ENCODE results near the gene GNL3L. TPM values are rescaled to one million over a fixed set of nuclear protein-coding genes. Genes with fewer than 3 reads are reported as not detected.
"Not testable (repeated sequence)": the region's sequence is repeated elsewhere in the genome, so short reads cannot be mapped to it uniquely, and the experiment has no call there.

GNL3L gene
- total RNA-seq, 4 donors from 2014 or later, result 22.0 to 29.6 (median 26.3) TPM

DNA sequence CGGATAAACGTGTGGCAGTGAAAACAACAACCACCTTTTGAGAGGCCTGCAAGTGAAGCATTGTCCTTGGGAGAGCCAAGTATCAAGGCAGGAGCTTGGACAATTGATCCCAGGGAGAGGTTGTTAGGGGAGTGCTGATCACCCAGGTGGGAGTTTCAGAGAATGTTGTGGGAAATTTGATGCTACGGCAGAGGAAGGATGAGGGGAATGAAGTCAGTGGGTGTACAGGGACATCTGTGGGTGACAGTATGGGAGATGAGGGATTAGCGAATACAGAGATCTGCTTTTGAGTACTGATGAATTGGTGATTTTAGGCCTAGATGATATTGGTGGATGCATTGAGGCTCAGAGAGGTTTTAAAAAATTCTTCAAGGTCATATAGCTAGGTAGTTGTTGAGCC is 4.3 kb downstream of the GNL3L start:
- H3K4me1 ChIP-seq, result peaks cover 0 to 31% (median 24%) of the 10 kb centered on the region in 4 donors
- H3K27me3 ChIP-seq, result no peaks in the 10 kb centered on the region
- no peak for DNase-seq (ENCODE audit: extremely low spot score)
- intact Hi-C loops (cut with DNase I), result no loop called here
- no peak for TF ChIP-seq POLR2AphosphoS5 (IDR thresholded peaks at IDR 0.05)
- TF ChIP-seq, protein P1, sequence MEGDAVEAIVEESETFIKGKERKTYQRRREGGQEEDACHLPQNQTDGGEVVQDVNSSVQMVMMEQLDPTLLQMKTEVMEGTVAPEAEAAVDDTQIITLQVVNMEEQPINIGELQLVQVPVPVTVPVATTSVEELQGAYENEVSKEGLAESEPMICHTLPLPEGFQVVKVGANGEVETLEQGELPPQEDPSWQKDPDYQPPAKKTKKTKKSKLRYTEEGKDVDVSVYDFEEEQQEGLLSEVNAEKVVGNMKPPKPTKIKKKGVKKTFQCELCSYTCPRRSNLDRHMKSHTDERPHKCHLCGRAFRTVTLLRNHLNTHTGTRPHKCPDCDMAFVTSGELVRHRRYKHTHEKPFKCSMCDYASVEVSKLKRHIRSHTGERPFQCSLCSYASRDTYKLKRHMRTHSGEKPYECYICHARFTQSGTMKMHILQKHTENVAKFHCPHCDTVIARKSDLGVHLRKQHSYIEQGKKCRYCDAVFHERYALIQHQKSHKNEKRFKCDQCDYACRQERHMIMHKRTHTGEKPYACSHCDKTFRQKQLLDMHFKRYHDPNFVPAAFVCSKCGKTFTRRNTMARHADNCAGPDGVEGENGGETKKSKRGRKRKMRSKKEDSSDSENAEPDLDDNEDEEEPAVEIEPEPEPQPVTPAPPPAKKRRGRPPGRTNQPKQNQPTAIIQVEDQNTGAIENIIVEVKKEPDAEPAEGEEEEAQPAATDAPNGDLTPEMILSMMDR (IDR thresholded peaks at IDR 0.05), result no peak
- TF ChIP-seq EP300 (IDR thresholded peaks at IDR 0.05), result no peak
- no peak for TF ChIP-seq POLR2A (IDR thresholded peaks at IDR 0.05; ENCODE audit: low read depth)
- no peak overlapping the region for H3K27ac ChIP-seq (replicated peaks in 1 of 4)
- WGBS, result 79% methylated on average over 4 of the region's 4 CpGs
- peaks cover 4 to 21% (median 7%) of the 10 kb centered on the region in 4 donors for H3K36me3 ChIP-seq
- no peak overlapping the region for H3K4me3 ChIP-seq
- no peaks in the 10 kb centered on the region for H3K9me3 ChIP-seq

DNA sequence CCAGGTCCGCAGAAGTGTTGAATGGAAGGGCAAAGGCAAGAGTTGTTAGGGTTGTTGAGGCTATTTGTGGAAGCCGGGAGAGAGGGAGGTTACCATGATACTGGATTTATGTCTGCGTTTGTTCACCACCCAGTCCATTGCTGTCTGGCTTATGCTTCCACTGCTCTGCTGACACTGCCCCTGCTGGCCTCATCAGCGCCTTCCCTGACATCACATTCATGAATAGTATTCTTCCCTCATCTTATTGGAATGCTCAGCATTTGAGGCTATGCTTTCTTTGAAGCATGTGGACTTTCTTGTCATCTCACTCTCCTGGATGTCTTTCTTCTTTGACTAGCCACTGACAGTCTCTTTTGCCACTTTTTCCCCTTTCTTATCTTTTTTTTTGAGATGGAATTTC is 10.3 kb downstream of the GNL3L start:
- Histone ChIP-seq H3K4me1 (no peaks in the 10 kb centered on the region), H3K27ac (replicated peaks in 1 of 4) (no peak overlapping the region), H3K36me3 (peaks cover 30 to 75% (median 57%) of the 10 kb centered on the region in 4 donors), H3K4me3 (no peak overlapping the region), H3K27me3 (no peaks in the 10 kb centered on the region), H3K9me3 (no peaks in the 10 kb centered on the region)
- no peak for DNase-seq (ENCODE audit: extremely low spot score)
- intact Hi-C loops (cut with DNase I), result no loop called here
- 50% methylated on average over 4 of the region's 4 CpGs for WGBS
- TF ChIP-seq, protein P1 (IDR thresholded peaks at IDR 0.05), result no peak
- no peak for TF ChIP-seq POLR2A (IDR thresholded peaks at IDR 0.05; ENCODE audit: low read depth)
- TF ChIP-seq EP300 (IDR thresholded peaks at IDR 0.05), result no peak
- TF ChIP-seq POLR2AphosphoS5 (IDR thresholded peaks at IDR 0.05), result no peak

DNA sequence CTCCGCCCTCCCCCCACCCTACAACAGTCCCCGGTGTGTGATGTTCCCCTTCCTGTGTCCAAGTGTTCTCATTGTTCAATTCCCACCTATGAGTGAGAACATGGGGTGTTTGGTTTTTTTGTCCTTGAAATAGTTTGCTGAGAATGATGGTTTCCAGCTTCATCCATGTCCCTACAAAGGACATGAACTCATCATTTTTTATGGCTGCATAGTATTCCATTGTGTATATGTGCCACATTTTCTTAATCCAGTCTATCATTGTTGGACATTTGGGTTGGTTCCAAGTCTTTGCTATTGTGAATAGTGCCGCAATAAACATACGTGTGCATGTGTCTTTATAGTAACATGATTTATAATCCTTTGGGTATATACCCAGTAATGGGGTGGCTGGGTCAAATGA is 12.2 kb downstream of the GNL3L start:
- not testable (repeated sequence) for H3K4me1 ChIP-seq

DNA sequence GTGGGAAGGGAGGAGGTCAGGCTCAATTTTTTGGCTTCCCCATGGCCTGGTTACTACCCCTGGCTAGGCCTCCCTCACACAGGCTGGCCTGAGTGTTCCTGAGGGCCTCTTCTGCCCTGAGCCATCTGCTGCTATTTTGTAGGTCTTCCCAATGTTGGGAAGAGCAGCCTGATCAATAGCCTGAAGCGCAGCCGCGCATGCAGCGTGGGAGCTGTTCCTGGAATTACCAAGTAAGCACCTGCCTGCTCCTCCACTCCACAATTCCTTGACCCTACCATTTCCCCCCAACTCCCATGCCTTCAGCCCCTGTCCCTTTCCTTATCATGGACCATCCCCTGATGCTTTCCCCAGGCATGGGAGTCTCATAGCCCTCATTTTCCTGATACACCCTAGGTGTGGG is 20.8 kb downstream of the GNL3L start:
- Histone ChIP-seq H3K4me1 (no peaks in the 10 kb centered on the region), H3K9me3 (no peaks in the 10 kb centered on the region), H3K27me3 (no peaks in the 10 kb centered on the region), H3K27ac (replicated peaks in 1 of 4) (no peak overlapping the region), H3K36me3 (peaks cover 13 to 100% (median 79%) of the 10 kb centered on the region in 4 donors), H3K4me3 (no peak overlapping the region)
- TF ChIP-seq POLR2A (IDR thresholded peaks at IDR 0.05; ENCODE audit: low read depth), result no peak
- TF ChIP-seq, protein P1 (IDR thresholded peaks at IDR 0.05), result no peak
- WGBS, result 96% methylated on average over 4 of the region's 4 CpGs
- DNase-seq (ENCODE audit: extremely low spot score), result no peak
- intact Hi-C loops (cut with DNase I), result no loop called here

More for the DNA sequence above, 12.2 kb downstream of the GNL3L start:
- intact Hi-C loops (cut with DNase I); DNase-seq (ENCODE audit: extremely low spot score); H3K4me3 ChIP-seq; H3K27me3 ChIP-seq; H3K27ac ChIP-seq (replicated peaks in 1 of 4); H3K9me3 ChIP-seq: not testable (repeated sequence)
- 94% methylated on average over 4 of the region's 4 CpGs for WGBS
- H3K36me3 ChIP-seq, result peaks cover 32 to 87% (median 69%) of the 10 kb centered on the region in 4 donors

DNA sequence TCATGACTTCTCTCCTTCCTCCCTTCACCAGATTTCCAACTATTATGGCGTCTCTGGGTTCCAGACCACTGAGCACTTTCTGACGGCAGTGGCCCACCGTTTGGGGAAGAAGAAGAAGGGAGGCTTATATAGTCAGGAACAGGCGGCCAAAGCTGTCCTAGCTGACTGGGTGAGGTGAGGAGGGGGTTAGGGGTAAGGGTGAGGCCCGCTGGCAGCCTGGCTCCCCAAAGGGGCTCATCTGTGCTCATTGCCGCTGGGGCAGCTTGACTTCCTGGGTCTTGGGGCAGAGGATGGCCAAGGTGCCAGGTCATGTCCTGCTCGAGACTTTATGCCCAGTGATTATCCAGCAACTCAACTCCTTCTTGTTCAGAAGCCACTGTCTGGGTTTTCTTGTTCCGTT is 21.8 kb downstream of the GNL3L start:
- H3K27me3 ChIP-seq, result no peaks in the 10 kb centered on the region
- 84% methylated on average over 8 of the region's 8 CpGs for WGBS
- no peaks in the 10 kb centered on the region for H3K4me1 ChIP-seq
- TF ChIP-seq EP300 (IDR thresholded peaks at IDR 0.05) (no peak), POLR2A (IDR thresholded peaks at IDR 0.05; ENCODE audit: low read depth) (no peak), POLR2AphosphoS5 (IDR thresholded peaks at IDR 0.05) (no peak)
- TF ChIP-seq, protein P1 (IDR thresholded peaks at IDR 0.05), result no peak
- no peak overlapping the region for H3K4me3 ChIP-seq
- no peaks in the 10 kb centered on the region for H3K9me3 ChIP-seq
- H3K36me3 ChIP-seq, result peaks cover 13 to 100% (median 78%) of the 10 kb centered on the region in 4 donors
- no peak overlapping the region for H3K27ac ChIP-seq (replicated peaks in 1 of 4)
- intact Hi-C loops (cut with DNase I), result no loop called here
- no peak for DNase-seq (ENCODE audit: extremely low spot score)

DNA sequence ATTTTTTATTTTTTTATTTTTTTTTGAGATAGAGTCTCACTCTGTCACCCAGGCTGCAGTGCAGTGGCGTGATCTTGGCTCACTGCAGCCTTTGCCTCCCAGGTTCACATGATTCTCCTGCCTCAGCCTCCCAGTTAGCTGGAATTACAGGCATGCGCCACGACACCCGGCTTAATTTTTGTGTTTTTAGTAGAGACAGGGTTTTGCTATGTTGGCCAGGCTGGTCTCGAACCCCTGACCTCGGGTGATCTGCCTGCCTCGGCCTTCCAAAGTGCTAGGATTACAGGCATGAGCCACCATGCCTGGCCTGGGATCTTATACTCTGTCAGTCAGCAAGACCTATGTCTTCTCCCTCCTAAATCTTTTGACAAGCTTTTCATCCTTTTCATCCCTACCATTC is 25.0 kb downstream of the GNL3L start:
- 80% methylated on average over 7 of the region's 7 CpGs for WGBS
- H3K9me3 ChIP-seq; H3K4me1 ChIP-seq; H3K4me3 ChIP-seq; intact Hi-C loops (cut with DNase I); H3K27ac ChIP-seq (replicated peaks in 1 of 4); DNase-seq (ENCODE audit: extremely low spot score); H3K27me3 ChIP-seq: not testable (repeated sequence)
- peaks cover 14 to 98% (median 70%) of the 10 kb centered on the region in 4 donors for H3K36me3 ChIP-seq
